Inflammatory macrophage treated with lipopolysaccharide for 4 hours (primary cell): ENCODE data around the gene TMEM52.
A peak's percentile ranks its signal among the peaks of the same experiment; 100 is the strongest.
"Not testable (repeated sequence)": the region's sequence is repeated elsewhere in the genome, so short reads cannot be mapped to it uniquely, and the experiment has no call there.

ENCODE experiments used
- DNase-seq: peaks from one replicate; pipeline ENCODE4 v3.0.0-alpha.2; 2020

Gene TMEM52

GRCh38 chr1:1892763-1893120, 26.3 kb downstream of the TMEM52 start:
- DNase-seq, result no peak

- DNase-seq, result no peak
Observed at GRCh38 chr1:1892079-1892762, 26.9 kb downstream of the TMEM52 start.

GRCh38 chr1:1891349-1892078, 27.6 kb downstream of the TMEM52 start:
- peak; percentile 40 for DNase-seq

GRCh38 chr1:1890506-1891348, 28.4 kb downstream of the TMEM52 start, which contains the start of gene GNB1:
Gene GNB1, minus strand, starts transcription at chr1:1891087. Its CDS starts 65,634 bp downstream, at chr1:1825453.
- DNase-seq, result peak; percentile 88

- peak; percentile 87 for DNase-seq
Observed at GRCh38 chr1:1889847-1890505, 29.1 kb downstream of the TMEM52 start.

- no peak for DNase-seq
Observed at GRCh38 chr1:1889090-1889750, 29.9 kb downstream of the TMEM52 start.

GRCh38 chr1:1883890-1884289, 35.2 kb downstream of the TMEM52 start:
- DNase-seq, result not testable (repeated sequence)

GRCh38 chr1:1883092-1883873, 35.8 kb downstream of the TMEM52 start:
- DNase-seq, result no peak

GRCh38 chr1:1881727-1882126, 37.4 kb downstream of the TMEM52 start:
- DNase-seq, result no peak

GRCh38 chr1:1880617-1881312, 38.3 kb downstream of the TMEM52 start:
- DNase-seq, result no peak

- DNase-seq, result no peak
Observed at GRCh38 chr1:1879942-1880341, 39.1 kb downstream of the TMEM52 start.

GRCh38 chr1:1877865-1878436, 41.1 kb downstream of the TMEM52 start:
- no peak for DNase-seq

GRCh38 chr1:1876335-1876930, 42.6 kb downstream of the TMEM52 start:
- no peak for DNase-seq

GRCh38 chr1:1875932-1876331, 43.1 kb downstream of the TMEM52 start:
- no peak for DNase-seq

- DNase-seq, result no peak
Observed at GRCh38 chr1:1874901-1875300, 44.2 kb downstream of the TMEM52 start.

GRCh38 chr1:1873186-1873585, 45.9 kb downstream of the TMEM52 start:
- no peak for DNase-seq

- no peak for DNase-seq
Observed at GRCh38 chr1:1872329-1872994, 46.6 kb downstream of the TMEM52 start.

GRCh38 chr1:1869469-1869868, 49.6 kb downstream of the TMEM52 start:
- peak; percentile 87 for DNase-seq
